ENCODE data around the gene PSENEN.

PSENEN gene

GRCh38 chr19:35784503-35785338, 39.3 kb downstream of the PSENEN start:
- no peak for DNase-seq (ENCODE audit: low read depth, low spot score)

GRCh38 chr19:35785339-35785627, 39.8 kb downstream of the PSENEN start:
- no peaks in the 10 kb centered on the region for H3K27me3 ChIP-seq (ENCODE audit: insufficient read depth, insufficient read length)
- DNase-seq (ENCODE audit: low read depth, low spot score) = no peak
- peak overlapping the region; percentile 32 for H3K4me3 ChIP-seq (ENCODE audit: insufficient read length, low read depth)
- TF ChIP-seq ZNF274 (IDR thresholded peaks at IDR 0.05; ENCODE audit: low read depth, low read length) = no peak
- TF ChIP-seq SUZ12 (IDR thresholded peaks at IDR 0.05; ENCODE audit: extremely low read depth, insufficient read depth, insufficient read length) = no peak
- TF ChIP-seq YY1 (IDR thresholded peaks at IDR 0.05; ENCODE audit: insufficient read depth, insufficient read length) = no peak
- H3K36me3 ChIP-seq (ENCODE audit: insufficient read depth, insufficient read length, low read length) = no peaks in the 10 kb centered on the region
- H3K4me1 ChIP-seq (ENCODE audit: insufficient read depth, insufficient read length) = peaks cover 22% of the 10 kb centered on the region
- no peaks in the 10 kb centered on the region for H3K9me3 ChIP-seq (ENCODE audit: insufficient read depth, low read length)
- H3K9ac ChIP-seq (ENCODE audit: insufficient read length, low read depth) = peak overlapping the region; percentile 74

More at GRCh38 chr19:35784503-35785338, 39.3 kb downstream of the PSENEN start:
- Histone ChIP-seq H3K36me3 (ENCODE audit: insufficient read depth, insufficient read length, low read length) (no peaks in the 10 kb centered on the region), H3K27me3 (ENCODE audit: insufficient read depth, insufficient read length) (no peaks in the 10 kb centered on the region), H3K9ac (ENCODE audit: insufficient read length, low read depth) (peak overlapping the region; percentile 74), H3K4me3 (ENCODE audit: insufficient read length, low read depth) (peak overlapping the region; percentile 32), H3K4me1 (ENCODE audit: insufficient read depth, insufficient read length) (peaks cover 21% of the 10 kb centered on the region), H3K9me3 (ENCODE audit: insufficient read depth, low read length) (no peaks in the 10 kb centered on the region)
- no peak for TF ChIP-seq ZNF274 (IDR thresholded peaks at IDR 0.05; ENCODE audit: low read depth, low read length)
- no peak for TF ChIP-seq YY1 (IDR thresholded peaks at IDR 0.05; ENCODE audit: insufficient read depth, insufficient read length)
- no peak for TF ChIP-seq SUZ12 (IDR thresholded peaks at IDR 0.05; ENCODE audit: extremely low read depth, insufficient read depth, insufficient read length)

GRCh38 chr19:35786299-35787160, 41.1 kb downstream of the PSENEN start:
- Histone ChIP-seq H3K36me3 (ENCODE audit: insufficient read depth, insufficient read length, low read length) (no peaks in the 10 kb centered on the region), H3K9ac (ENCODE audit: insufficient read length, low read depth) (no peak overlapping the region), H3K4me1 (ENCODE audit: insufficient read depth, insufficient read length) (peaks cover 23% of the 10 kb centered on the region), H3K4me3 (ENCODE audit: insufficient read length, low read depth) (no peak overlapping the region), H3K9me3 (ENCODE audit: insufficient read depth, low read length) (no peaks in the 10 kb centered on the region), H3K27me3 (ENCODE audit: insufficient read depth, insufficient read length) (no peaks in the 10 kb centered on the region)
- TF ChIP-seq ZNF274 (IDR thresholded peaks at IDR 0.05; ENCODE audit: low read depth, low read length) (no peak), YY1 (IDR thresholded peaks at IDR 0.05; ENCODE audit: insufficient read depth, insufficient read length) (no peak), SUZ12 (IDR thresholded peaks at IDR 0.05; ENCODE audit: extremely low read depth, insufficient read depth, insufficient read length) (no peak)
- DNase-seq (ENCODE audit: low read depth, low spot score) = no peak

GRCh38 chr19:35787227-35787799, 41.9 kb downstream of the PSENEN start:
- no peak for DNase-seq (ENCODE audit: low read depth, low spot score)
- Histone ChIP-seq H3K27me3 (ENCODE audit: insufficient read depth, insufficient read length) (no peaks in the 10 kb centered on the region), H3K9ac (ENCODE audit: insufficient read length, low read depth) (no peak overlapping the region), H3K9me3 (ENCODE audit: insufficient read depth, low read length) (no peaks in the 10 kb centered on the region), H3K4me1 (ENCODE audit: insufficient read depth, insufficient read length) (peaks cover 24% of the 10 kb centered on the region), H3K36me3 (ENCODE audit: insufficient read depth, insufficient read length, low read length) (no peaks in the 10 kb centered on the region), H3K4me3 (ENCODE audit: insufficient read length, low read depth) (no peak overlapping the region)
- no peak for TF ChIP-seq ZNF274 (IDR thresholded peaks at IDR 0.05; ENCODE audit: low read depth, low read length)
- no peak for TF ChIP-seq YY1 (IDR thresholded peaks at IDR 0.05; ENCODE audit: insufficient read depth, insufficient read length)
- TF ChIP-seq SUZ12 (IDR thresholded peaks at IDR 0.05; ENCODE audit: extremely low read depth, insufficient read depth, insufficient read length) = no peak

GRCh38 chr19:35788205-35788960, 42.9 kb downstream of the PSENEN start:
- H3K4me1 ChIP-seq (ENCODE audit: insufficient read depth, insufficient read length) = peaks cover 24% of the 10 kb centered on the region
- no peak overlapping the region for H3K9ac ChIP-seq (ENCODE audit: insufficient read length, low read depth)
- no peaks in the 10 kb centered on the region for H3K9me3 ChIP-seq (ENCODE audit: insufficient read depth, low read length)
- H3K4me3 ChIP-seq (ENCODE audit: insufficient read length, low read depth) = no peak overlapping the region
- H3K36me3 ChIP-seq (ENCODE audit: insufficient read depth, insufficient read length, low read length) = no peaks in the 10 kb centered on the region
- no peak for TF ChIP-seq SUZ12 (IDR thresholded peaks at IDR 0.05; ENCODE audit: extremely low read depth, insufficient read depth, insufficient read length)
- no peak for TF ChIP-seq YY1 (IDR thresholded peaks at IDR 0.05; ENCODE audit: insufficient read depth, insufficient read length)
- no peak for TF ChIP-seq ZNF274 (IDR thresholded peaks at IDR 0.05; ENCODE audit: low read depth, low read length)
- H3K27me3 ChIP-seq (ENCODE audit: insufficient read depth, insufficient read length) = no peaks in the 10 kb centered on the region
- DNase-seq (ENCODE audit: low read depth, low spot score) = no peak

GRCh38 chr19:35789195-35789977, 43.9 kb downstream of the PSENEN start:
- no peaks in the 10 kb centered on the region for H3K27me3 ChIP-seq (ENCODE audit: insufficient read depth, insufficient read length)
- peaks cover 22% of the 10 kb centered on the region for H3K4me1 ChIP-seq (ENCODE audit: insufficient read depth, insufficient read length)
- no peak overlapping the region for H3K9ac ChIP-seq (ENCODE audit: insufficient read length, low read depth)
- no peaks in the 10 kb centered on the region for H3K9me3 ChIP-seq (ENCODE audit: insufficient read depth, low read length)
- no peak for DNase-seq (ENCODE audit: low read depth, low spot score)
- H3K36me3 ChIP-seq (ENCODE audit: insufficient read depth, insufficient read length, low read length) = no peaks in the 10 kb centered on the region
- H3K4me3 ChIP-seq (ENCODE audit: insufficient read length, low read depth) = no peak overlapping the region
- TF ChIP-seq SUZ12 (IDR thresholded peaks at IDR 0.05; ENCODE audit: extremely low read depth, insufficient read depth, insufficient read length) (no peak), ZNF274 (IDR thresholded peaks at IDR 0.05; ENCODE audit: low read depth, low read length) (no peak), YY1 (IDR thresholded peaks at IDR 0.05; ENCODE audit: insufficient read depth, insufficient read length) (no peak)
